Colon (tissue), 2 donors: ENCODE data around the gene TNIK.
"Not testable (repeated sequence)": the region's sequence is repeated elsewhere in the genome, so short reads cannot be mapped to it uniquely, and the experiment has no call there.

Experiments used
- FAIRE-seq: peaks from 2 replicates; lab custom pipeline; 2012; peaks lifted over from hg19 to GRCh38; lab: Jason Lieb, UNC
- donor health status: control.
- donor health status: control.

Gene TNIK

DNA sequence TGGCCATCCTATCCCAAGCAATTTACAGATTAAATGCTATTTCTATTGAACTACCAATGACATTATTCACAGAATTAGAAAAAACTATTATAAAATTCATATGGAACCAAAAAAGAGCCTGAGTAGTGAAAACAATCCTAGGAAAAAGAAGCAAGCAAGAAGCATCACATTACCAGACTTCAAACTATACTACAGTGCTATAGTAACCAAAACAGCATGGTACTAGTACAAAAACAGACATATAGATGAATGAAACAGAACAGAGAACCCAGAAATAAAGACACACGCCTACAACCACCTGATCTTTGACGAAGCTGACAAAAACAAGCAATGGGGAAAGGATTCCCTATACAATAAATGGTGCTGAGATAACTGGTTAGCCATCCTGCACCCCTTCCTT, 152.2 kb downstream of the TNIK start:
- FAIRE-seq = peak; percentile 61

DNA sequence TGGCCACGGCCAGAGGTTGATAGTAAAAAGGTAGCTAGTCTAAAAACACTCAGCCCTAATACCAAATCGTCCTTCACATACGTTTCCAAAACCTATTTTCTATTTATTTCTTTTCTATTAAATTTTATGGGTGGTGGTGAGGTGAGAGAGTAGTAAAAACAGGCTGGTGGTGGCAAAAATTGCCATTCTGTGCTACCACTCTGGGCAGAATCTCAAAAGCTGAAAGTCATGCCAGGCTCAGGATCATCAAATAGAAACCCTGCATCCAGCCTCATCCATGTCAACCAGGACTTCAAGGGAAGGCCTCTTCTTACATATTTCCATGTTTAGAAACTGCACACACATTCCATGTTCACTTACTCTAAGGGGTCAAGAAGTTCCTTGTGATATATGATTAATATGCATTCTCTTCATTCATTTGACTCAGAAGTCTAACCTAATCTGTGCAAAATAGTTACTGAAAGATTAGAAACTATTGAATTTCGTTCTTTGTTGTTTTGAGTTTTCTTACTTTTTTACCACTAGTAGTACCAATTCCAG, 153.1 kb downstream of the TNIK start:
- no peak for FAIRE-seq

DNA sequence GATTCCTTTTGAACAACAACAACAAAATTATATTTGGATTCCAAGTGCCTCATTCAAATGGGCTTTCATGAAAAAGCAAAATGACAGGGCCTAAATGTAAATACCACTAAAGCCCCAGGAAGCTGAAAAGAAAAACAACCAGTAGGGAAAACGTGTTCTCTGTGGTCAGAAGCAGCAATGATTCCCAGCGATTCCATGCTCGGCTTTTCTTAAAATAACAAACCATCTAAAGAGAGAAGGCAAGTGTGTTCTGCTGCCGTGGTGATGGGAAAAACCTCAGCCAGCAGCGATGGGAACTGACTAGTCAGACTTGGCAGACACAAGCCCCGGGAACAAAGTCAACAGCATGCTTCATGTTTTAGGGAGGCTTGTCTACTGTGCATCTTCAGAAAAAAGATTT, 153.6 kb downstream of the TNIK start:
- FAIRE-seq = no peak

DNA sequence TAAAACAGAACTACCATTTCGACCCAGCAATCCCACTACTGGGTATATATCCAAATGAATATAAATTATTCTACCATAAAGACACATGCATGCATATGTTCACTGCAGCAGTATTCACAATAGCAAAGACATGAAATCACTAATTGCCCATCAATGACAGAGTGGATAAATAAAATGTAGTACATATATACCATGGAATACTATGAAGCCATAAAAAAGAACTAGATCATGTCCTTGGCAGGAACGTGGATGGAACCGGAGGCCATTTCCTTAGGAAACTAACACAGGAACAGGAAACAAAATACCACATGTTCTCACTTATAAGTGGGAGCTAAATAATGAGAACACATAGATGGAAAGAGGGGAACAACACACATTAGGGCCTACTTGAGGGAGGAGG, 154.4 kb downstream of the TNIK start:
- FAIRE-seq = not testable (repeated sequence)

DNA sequence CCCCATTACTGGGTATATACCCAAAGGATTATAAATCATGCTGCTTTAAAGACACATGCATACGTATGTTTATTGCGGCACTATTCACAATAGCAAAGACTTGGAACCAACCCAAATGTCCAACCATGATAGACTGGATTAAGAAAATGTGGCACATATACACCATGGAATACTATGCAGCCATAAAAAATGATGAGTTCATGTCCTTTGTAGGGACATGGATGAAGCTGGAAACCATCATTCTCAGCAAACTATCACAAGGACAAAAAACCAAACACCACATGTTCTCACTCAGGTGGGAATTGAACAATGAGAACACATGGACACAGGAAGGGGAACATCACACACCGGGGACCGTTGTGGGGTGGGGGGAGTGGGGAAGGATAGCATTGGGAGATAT, 155.7 kb downstream of the TNIK start:
- FAIRE-seq = not testable (repeated sequence)

DNA sequence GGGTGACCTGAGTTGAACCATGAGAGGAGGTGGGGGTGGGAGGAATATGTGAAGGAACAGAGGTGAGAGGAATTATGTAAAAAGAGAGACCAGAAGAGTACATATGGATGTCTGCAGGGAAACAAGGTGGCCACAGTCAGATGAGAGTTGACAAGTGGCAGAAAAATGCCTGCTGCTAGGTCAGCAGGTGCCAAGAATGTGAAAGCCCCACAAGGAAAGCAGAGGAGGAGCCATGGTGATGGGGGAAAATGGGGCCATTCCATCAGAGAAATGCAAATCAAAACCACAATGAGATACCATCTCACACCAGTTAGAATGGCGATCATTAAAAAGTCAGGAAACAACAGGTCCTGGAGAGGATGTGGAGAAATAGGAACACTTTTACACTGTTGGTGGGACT, 156.2 kb downstream of the TNIK start:
- FAIRE-seq = not testable (repeated sequence)

DNA sequence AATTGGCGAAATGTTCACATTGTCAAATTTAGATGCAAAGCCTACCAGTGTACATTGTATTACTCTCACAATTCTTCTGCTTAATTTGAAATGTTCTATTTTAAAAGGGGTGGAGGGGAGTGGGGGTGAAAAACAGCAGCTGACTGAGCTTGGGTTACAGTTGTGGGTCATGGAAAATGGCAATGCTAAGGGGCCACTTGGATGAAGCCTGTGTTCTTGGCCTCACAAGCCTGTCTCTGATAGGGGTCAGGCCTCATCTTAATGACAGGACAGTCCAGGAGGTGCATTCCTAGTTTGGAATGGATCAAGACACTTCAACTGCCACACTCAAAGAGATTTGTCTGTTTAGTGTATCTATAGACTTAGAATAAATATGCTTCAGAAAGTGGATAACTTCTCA, 158.2 kb downstream of the TNIK start:
- FAIRE-seq = no peak

DNA sequence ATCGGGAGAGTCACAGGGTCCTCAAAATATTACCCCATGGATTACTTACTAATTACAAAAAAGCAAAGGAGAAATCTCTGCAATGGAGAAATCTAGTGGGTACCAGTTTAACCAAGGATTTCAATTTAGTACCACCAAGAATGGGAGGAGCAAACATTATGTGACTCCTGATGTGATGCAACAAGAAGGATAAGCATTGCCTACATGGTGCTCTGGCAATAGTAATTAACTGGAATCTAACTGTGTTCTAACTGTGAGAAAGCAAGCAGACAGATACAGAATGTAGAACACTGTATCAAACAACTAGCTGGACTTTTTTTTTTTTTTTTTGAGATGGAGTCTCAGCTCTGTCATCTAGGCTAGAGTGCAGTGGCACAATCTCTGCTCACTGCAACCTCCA, 159.2 kb downstream of the TNIK start:
- no peak for FAIRE-seq

DNA sequence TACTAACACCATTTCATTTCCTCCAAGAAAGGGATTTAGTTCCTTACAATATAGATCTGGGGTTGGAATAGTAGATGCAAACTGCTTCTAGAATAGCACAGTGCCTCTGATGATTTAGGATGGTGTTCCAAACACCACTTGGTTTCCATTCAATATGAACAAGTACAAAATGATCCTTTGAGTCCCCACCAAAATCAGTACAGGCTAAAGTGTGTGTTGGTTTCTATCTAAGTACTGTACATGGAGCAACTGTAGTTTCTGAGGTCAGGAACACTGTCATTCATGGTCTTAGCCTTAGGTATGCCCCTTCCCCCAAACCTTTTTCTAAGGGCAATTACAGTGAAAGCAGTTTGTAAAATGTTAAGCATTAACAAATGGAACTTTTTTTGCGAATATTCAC, 162.3 kb downstream of the TNIK start:
- FAIRE-seq = no peak

DNA sequence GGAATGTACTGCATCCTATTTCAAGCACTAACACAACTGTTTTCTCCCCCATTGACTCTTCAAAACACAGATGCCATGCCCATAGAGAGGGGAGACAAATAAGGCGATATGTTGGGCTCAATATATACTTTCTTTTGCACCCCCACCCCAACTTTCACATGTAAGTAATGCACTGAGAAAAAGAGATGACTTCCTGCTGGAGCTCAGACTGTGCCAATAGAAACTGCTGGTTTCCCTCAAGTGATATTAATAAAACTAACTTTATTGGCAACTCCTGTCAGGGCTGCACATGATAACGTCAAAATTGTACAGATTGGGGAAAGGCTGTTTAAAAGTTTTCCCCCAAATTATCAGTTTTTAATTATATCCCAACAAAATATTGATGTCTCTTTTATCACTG, 163.0 kb downstream of the TNIK start:
- no peak for FAIRE-seq

DNA sequence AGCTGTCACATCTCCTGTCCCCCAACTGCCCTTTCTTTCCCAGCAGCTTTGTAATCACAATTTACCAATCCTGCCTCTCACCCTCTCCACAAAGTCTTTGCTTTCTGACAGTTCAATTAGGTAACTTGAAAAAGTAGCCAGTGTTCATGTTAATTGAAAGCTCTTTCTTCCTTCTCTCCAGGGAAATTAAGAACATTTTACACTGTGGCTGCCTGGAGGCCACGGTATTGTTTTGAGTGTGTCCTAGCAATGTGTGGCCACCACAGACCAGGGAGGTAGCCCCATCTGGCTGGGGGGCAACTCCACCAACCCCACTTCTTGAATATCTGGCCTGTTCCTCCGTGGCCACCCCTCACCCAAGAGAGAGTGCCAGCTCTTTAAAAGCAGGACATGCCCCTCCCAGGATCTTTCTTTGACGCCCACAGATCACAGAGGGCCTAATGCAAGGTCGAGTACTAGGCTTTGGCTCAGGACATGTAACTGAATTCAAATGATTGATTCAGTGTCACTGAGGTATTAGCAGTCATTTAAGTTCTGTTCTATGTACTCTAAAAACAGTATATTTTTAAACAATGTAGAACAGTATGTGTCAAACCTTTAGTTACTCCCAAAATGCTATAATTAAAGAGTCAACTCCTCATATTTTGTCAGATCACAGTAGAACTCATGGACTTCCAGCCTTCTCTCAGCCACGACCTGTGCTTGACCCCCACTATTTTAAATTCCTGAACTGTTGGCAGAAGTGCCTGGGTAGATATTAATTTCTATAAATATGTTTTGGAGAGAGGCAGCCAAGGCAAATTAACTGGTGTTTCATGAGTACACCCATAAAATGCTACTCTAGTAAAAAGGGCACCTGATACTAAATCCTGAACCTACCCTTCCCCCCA, 164.5 kb downstream of the TNIK start:
- no peak for FAIRE-seq

DNA sequence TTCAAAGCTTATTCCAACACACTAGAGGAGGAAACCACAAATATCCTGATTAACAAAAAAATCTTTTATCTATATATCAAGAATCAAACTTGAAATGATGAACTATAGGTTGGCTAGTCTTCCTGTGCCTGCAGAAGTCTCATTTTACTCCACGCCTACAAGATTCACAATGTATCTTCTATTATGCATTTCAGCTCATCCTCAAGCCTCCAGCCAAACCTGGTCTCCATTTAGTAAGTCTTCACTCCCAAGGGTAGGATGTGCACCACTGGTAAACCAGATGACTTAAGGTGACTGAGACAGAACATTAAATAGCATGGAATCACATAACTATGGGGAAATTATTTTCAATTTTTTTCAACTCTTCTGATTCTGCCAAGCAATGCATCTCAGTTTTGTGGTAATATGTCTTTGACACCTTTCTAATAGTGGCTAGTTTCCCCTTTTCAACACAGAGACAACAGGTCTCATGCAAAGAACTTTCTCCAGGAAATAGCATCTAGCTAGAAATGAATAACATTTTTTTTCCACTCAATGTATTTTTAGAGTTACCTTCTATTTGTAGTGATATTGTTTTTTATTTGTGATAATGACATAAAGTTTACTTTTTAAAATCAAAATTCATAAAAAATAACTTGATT, 166.9 kb downstream of the TNIK start:
- FAIRE-seq = no peak

DNA sequence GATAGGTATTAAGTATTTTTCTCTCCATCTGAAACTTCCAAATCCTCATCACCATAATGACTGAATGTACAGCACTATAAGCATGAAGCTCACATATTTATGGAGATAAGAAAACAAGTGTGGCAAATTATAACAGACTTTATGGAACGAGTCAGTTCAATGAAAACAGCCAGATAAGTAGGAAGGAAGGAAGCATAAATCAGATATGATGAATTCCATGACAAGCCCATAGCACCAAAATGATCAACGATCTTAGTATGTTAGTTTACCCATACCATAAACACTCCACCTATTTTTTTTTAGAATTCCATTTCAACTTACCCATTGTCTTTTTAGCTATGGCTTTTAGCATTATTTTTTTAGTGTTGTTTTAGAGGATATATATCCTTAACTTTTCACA, 169.5 kb downstream of the TNIK start:
- FAIRE-seq = no peak

DNA sequence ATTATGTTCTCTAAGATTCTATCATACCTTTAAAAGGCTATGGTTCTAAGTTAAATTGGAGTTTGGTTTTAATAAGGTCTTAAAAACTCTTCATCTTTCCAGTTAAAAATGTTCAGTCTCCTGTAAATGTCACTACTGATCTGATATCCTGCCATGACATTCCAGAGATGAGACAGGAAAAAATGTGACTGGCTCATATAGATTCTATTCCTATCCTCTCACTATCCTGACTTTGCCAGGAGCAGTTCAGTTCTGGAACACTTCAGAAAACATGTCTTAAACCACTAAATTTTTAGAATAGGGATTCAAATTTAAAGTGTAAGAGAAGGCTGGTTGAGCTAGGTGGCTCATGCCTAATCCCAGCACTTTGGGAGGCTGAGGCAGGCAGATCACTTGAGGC, 170.9 kb downstream of the TNIK start:
- no peak for FAIRE-seq

DNA sequence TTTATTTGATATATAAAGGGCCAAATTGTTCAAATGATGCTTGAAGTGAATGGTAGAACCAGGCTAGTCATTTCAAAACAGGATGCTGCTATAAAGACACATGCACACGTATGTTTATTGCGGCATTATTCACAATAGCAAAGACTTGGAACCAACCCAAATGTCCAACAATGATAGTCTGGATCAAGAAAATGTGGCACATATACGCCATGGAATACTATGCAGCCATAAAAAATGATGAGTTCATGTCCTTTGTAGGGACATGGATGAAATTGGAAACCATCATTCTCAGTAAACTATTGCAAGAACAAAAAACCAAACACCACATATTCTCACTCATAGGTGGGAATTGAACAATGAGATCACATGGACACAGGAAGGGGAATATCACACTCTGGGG, 172.4 kb downstream of the TNIK start:
- not testable (repeated sequence) for FAIRE-seq

DNA sequence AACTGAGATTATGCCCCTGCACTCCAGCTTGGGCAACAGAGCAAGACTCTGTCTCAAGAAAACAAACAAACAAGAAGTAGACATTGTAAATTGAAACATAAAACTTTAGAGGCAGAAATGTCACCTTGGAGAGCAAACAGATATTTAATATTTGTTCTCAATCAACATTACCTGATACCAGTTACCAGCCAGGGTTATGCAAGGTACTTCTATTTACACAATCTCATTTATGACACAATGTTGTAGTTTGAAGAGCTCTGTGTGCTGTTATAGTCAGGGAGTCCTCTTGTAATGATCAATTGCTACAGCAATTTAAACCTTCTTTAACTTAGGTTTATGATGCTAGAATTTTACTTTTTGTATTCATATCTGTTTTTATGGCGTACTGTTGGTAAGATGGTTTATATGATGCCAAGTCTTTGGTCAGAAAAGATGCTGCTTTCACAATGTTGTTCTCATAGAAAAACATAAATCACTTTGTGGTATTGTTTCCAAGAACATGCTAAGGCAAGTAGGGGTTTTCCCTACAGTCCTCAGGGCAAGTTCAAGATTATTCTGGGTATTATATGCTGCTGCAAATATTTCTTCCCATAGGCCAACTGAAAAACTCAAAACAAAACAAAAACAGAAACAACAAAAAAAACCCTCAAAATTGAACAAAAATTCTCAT, 173.5 kb downstream of the TNIK start:
- peak; percentile 38 for FAIRE-seq

DNA sequence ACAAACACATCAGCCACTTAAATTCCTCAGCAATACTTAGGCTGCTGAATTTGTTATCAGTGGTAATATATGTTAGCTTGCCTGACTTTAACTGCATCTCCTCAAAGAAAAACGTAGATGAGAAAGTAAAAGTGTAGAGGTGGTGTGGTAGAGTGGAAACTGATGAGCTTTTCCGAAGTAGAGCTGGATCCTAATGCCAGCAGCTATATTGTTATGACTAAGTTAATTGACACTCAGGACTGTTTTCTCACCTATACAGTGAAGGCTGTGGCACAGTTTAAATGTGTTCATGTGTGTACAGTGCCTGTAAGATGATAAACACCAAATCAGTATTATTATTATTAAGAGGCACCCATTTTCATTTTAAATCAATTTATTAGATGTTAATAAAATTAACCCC, 174.9 kb downstream of the TNIK start:
- FAIRE-seq = no peak

DNA sequence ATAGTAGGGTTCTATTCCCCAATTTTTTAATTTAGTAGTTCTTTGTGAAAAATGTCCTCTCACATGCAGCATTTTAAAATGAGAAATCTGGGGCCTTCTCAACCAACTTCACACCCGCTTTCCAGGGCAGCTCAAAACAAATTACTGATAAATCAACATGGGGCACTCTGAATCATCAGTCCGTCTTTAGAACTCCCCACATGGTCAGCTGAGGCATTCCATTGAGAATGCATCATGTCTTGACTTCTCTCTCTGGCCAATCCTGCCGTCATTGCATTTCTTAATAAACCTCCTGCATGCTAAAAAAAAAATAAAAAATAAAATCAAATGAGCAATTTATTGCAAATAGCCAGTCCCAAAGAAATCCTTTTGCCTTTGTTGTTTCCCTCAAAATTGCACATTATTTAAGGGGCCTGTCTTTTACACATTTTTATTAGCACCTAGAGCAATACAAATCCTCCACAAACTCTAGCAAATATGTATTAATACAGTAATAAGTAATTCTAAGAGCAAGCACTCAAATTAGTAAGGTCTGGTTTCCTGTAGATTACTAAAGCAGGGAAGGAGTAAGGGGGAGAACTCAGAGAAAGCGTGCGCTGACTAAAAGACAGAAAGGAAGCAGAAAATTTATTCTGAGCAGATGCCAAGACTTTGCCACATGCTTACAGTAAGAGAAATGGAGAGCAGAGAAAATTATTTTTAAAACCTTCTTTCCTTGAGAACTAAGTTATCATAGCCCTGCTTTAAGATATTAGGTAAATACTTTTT, 175.7 kb downstream of the TNIK start:
- no peak for FAIRE-seq

DNA sequence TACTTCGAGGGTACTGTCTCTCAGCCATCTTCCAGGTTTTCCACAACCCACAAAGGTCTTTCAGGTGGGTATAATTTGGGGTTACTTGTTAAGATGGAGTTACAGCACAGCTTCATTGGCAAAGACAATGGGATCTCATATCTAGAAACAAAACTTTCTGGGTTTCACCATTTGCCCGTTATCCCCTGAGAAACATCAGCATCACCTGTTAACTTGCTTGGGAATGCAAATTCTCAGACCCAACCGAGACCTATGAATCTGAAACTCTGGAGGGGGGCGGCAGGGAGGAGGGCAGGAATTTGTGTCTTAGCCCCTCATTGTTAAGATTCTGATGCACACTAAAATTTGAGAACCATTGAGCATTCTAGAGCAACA, 176.4 kb downstream of the TNIK start:
- FAIRE-seq = no peak

DNA sequence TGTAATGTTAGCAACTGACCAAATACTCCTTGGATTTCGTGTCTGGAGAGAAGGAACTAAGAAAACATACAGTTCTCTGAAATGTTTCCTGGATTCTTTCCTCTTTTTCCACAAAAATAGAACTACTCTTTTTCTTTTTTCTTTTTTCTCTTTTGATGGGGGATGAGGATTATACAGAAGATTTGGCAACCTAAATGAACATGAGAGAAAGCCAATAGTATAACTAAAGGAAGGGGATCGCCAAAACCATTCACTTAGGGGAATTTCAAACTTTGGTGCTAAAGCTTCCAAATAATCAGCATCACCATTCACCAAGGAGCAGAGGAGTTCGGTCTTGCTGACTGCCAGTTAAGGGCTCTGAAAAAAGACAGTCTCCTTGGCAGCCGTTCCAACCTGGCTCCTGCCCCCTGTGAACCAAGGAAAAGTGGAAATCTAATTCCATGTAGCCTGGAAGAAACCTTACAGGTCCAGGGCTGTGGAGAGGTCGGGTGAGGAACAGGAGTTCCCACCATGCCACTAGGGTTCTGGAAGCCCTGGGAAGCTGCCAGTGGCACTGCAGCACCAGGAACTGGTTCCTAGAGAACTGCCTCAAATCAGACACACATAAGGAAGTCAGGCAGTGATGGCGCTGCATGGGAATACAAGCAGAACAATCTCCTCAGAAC, 176.9 kb downstream of the TNIK start:
- FAIRE-seq = no peak

DNA sequence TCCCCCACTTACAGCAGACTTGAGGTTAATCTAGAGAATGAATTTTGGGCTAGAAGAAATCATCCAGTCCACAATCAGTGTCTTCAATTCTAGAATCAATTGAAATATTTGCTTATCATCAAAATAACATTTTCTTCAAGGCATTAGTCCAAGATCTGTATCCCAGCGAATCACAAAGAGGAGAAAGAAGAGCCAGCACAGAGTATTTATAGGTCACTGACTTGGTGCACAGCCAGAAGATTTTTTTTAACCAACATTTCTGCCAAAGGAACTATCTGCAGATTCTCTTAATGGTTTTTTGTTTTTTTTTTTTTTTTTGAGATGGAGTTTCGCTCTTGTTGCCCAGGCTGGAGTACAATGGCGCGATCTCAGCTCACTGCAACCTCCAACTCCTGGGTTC, 178.2 kb downstream of the TNIK start:
- FAIRE-seq = no peak
